Sigmoid colon (tissue), 7 donors: ENCODE measurements around the gene ASB4. TPM values are rescaled to one million over a fixed set of nuclear protein-coding genes. Genes with fewer than 3 reads are reported as not detected.

Experiments
- DNase-seq: peaks from one replicate; pipeline ENCODE4 v3.0.0-alpha.2; 2019
- H3K27ac ChIP-seq, 4 donors: fragments of 200-600 bp; sonication (generic); one replicate each; pipeline ENCODE4 v1.5.1; 2016 to 2019; ENCODE audit warnings: mild to moderate bottlenecking in 1 of 4
- H3K27me3 ChIP-seq, 3 donors: fragments of 200-600 bp; sonication (generic); one replicate each; pipeline ENCODE4 v1.5.1; 2019; ENCODE audit warnings: mild to moderate bottlenecking in 1 of 3
- H3K36me3 ChIP-seq, 4 donors: fragments of 200-600 bp; sonication (generic); one replicate each; pipeline ENCODE4 v1.5.1; 2016 to 2019
- H3K4me1 ChIP-seq, 4 donors: fragments of 200-600 bp; sonication (generic); one replicate each; pipeline ENCODE4 v1.5.1; 2017 to 2019
- H3K4me3 ChIP-seq, 4 donors: fragments of 200-600 bp; sonication (generic); one replicate each; pipeline ENCODE4 v1.5.1; 2017 to 2019; ENCODE audit warnings: mild to moderate bottlenecking in 2 of 4, moderate library complexity in 1 of 4
- H3K9me3 ChIP-seq, 4 donors: fragments of 200-600 bp in 3 of 4; sonication (generic) in 3 of 4; one replicate each; pipeline versions ENCODE4 v1.5.1 to v1.6.1; 2013 to 2019
- CTCF ChIP-seq, 4 experiments: fragments of 450-650 bp in 3 of 4; fragments of 200-600 bp in 1 of 4; IDR thresholded peaks; one replicate each; pipeline ENCODE4 v1.5.1; 2016 to 2019; ENCODE audit warnings: antibody characterized with exemption in 4 of 4, mild to moderate bottlenecking in 3 of 4, moderate library complexity in 2 of 4
- EP300 ChIP-seq, 4 donors: sonication (generic); formaldehyde crosslinking; IDR thresholded peaks; one replicate each; pipeline ENCODE4 v1.6.1; 2017; ENCODE audit warnings: antibody characterized with exemption in 4 of 4
- POLR2A ChIP-seq, 2 donors: fragments of 450-650 bp; IDR thresholded peaks; one replicate each; pipeline ENCODE4 v1.6.1; 2016; ENCODE audit warnings: antibody characterized with exemption in 2 of 2, mild to moderate bottlenecking in 2 of 2, moderate library complexity in 2 of 2
- POLR2AphosphoS5 ChIP-seq, 4 donors: sonication (generic); formaldehyde crosslinking; IDR thresholded peaks; one replicate each; pipeline ENCODE4 v1.6.1; 2017; ENCODE audit warnings: antibody characterized with exemption in 4 of 4
- WGBS, 2 donors: extraction: QIAGEN DNeasy Blood & Tissue Kit; methylation state at CpG; one replicate each; pipeline ENCODE4 v1.1.7; 2013; 5-methylcytosine and 5-hydroxymethylcytosine counted together
- intact Hi-C: fragments of 100-400 bp; cut with DNase I; formaldehyde crosslinking; loops from one replicate; pipeline ENCODE4 v1.15.1; 2023
- polyA plus RNA-seq, 3 donors: library from polyadenylated mRNA; stranded (reverse); fragments of 200-250 nt; gene quantifications; one replicate each; pipeline ENCODE4 v1.2.3, GENCODE V29; 2013
- total RNA-seq, 4 donors: library from RNA; depleted of rRNA; stranded (reverse); fragments of >200 nt; gene quantifications; one replicate each; pipeline ENCODE4 v1.1.0, GENCODE V29; 2016
- donor health status: healthy with polysubstance abuse.
- donor health status: Bipolar disorder and iron deficiency.
- donor health status: healthy.

The ASB4 gene
- total and polyA plus RNA-seq, 7 donors = 0.19 TPM; not detected in 6

GRCh38 chr7:95511716-95512260 is 26.0 kb downstream of the ASB4 start:
- peak; percentile 84 for DNase-seq
- Histone ChIP-seq H3K4me3 (no peak overlapping the region), H3K36me3 (no peaks in the 10 kb centered on the region), H3K27me3 (no peaks in the 10 kb centered on the region), H3K27ac (no peak overlapping the region), H3K4me1 (no peaks in the 10 kb centered on the region), H3K9me3 (no peaks in the 10 kb centered on the region)
- no peak for TF ChIP-seq EP300 (IDR thresholded peaks at IDR 0.05)
- peak; percentile 69 to 92 (median 86) for TF ChIP-seq CTCF (IDR thresholded peaks at IDR 0.05)
- 11 to 12% methylated on average over 6 of the region's 6 CpGs for WGBS, 2 donors
- intact Hi-C loops = loop anchor here (1.0 kb wide), 1 partner anchor 179 kb away; no protein-coding TSS in a partner anchor

- 89 to 91% methylated on average over 2 of the region's 2 CpGs for WGBS, 2 donors
- Histone ChIP-seq H3K27me3 (peaks cover 0 to 4% (median 0%) of the 10 kb centered on the region in 3 donors), H3K36me3 (no peaks in the 10 kb centered on the region), H3K4me3 (no peak overlapping the region), H3K9me3 (no peaks in the 10 kb centered on the region), H3K4me1 (no peaks in the 10 kb centered on the region), H3K27ac (no peak overlapping the region)
- TF ChIP-seq POLR2AphosphoS5 (IDR thresholded peaks at IDR 0.05) = no peak
- no peak for TF ChIP-seq CTCF (IDR thresholded peaks at IDR 0.05)
- no peak for TF ChIP-seq POLR2A (IDR thresholded peaks at IDR 0.05)
- TF ChIP-seq EP300 (IDR thresholded peaks at IDR 0.05) = no peak
- intact Hi-C loops = no loop called here
- no peak for DNase-seq
Observed at GRCh38 chr7:95517458-95517857, 31.7 kb downstream of the ASB4 start.

GRCh38 chr7:95517870-95518269 is 32.1 kb downstream of the ASB4 start:
- Histone ChIP-seq H3K36me3 (no peaks in the 10 kb centered on the region), H3K9me3 (no peaks in the 10 kb centered on the region), H3K4me3 (no peak overlapping the region), H3K27ac (no peak overlapping the region), H3K27me3 (peaks cover 0 to 4% (median 0%) of the 10 kb centered on the region in 3 donors), H3K4me1 (no peaks in the 10 kb centered on the region)
- TF ChIP-seq CTCF (IDR thresholded peaks at IDR 0.05) = no peak
- no peak for TF ChIP-seq POLR2A (IDR thresholded peaks at IDR 0.05)
- no peak for TF ChIP-seq EP300 (IDR thresholded peaks at IDR 0.05)
- TF ChIP-seq POLR2AphosphoS5 (IDR thresholded peaks at IDR 0.05) = no peak
- 94 to 97% methylated on average over 1 of the region's 1 CpG for WGBS, 2 donors
- intact Hi-C loops = no loop called here
- no peak for DNase-seq

GRCh38 chr7:95520136-95520535 is 34.4 kb downstream of the ASB4 start:
- H3K36me3 ChIP-seq = no peaks in the 10 kb centered on the region
- 53 to 72% methylated on average over 2 of the region's 2 CpGs for WGBS, 2 donors
- DNase-seq = no peak
- intact Hi-C loops = no loop called here
- H3K27me3 ChIP-seq = peaks cover 0 to 4% (median 0%) of the 10 kb centered on the region in 3 donors
- H3K4me1 ChIP-seq = no peaks in the 10 kb centered on the region
- TF ChIP-seq POLR2A (IDR thresholded peaks at IDR 0.05) (no peak), EP300 (IDR thresholded peaks at IDR 0.05) (no peak), CTCF (IDR thresholded peaks at IDR 0.05) (no peak), POLR2AphosphoS5 (IDR thresholded peaks at IDR 0.05) (no peak)
- H3K27ac ChIP-seq = no peak overlapping the region
- no peak overlapping the region for H3K4me3 ChIP-seq
- H3K9me3 ChIP-seq = no peaks in the 10 kb centered on the region

GRCh38 chr7:95525503-95525902 is 39.8 kb downstream of the ASB4 start:
- no peaks in the 10 kb centered on the region for H3K9me3 ChIP-seq
- no peak overlapping the region for H3K27ac ChIP-seq
- intact Hi-C loops = no loop called here
- H3K36me3 ChIP-seq = no peaks in the 10 kb centered on the region
- DNase-seq = no peak
- 25 to 43% methylated on average over 3 of the region's 3 CpGs for WGBS, 2 donors
- no peaks in the 10 kb centered on the region for H3K27me3 ChIP-seq
- no peak overlapping the region for H3K4me3 ChIP-seq
- H3K4me1 ChIP-seq = peaks cover 0 to 9% (median 4%) of the 10 kb centered on the region in 4 donors
- TF ChIP-seq CTCF (IDR thresholded peaks at IDR 0.05) (no peak), POLR2AphosphoS5 (IDR thresholded peaks at IDR 0.05) (peak in 1 of 4 donors; percentile 29)
